Measurements from ENCODE around the gene SNAI3. TPM values are rescaled to one million over a fixed set of nuclear protein-coding genes. Genes with fewer than 3 reads are reported as not detected.

The SNAI3 gene
- total RNA-seq, 1 experiment from 2014 or later = 1.4 TPM

- no peak overlapping the region for H3K4me2 ChIP-seq (ENCODE audit: low read depth, low read length, poor library complexity, severe bottlenecking)
- H3K9me3 ChIP-seq (ENCODE audit: low read length) = no peaks in the 10 kb centered on the region
- H3K9ac ChIP-seq (ENCODE audit: low read length) = no peak overlapping the region
- peaks cover 30% of the 10 kb centered on the region for H3K4me1 ChIP-seq (ENCODE audit: low read length)
- no peak overlapping the region for H2AFZ ChIP-seq (ENCODE audit: low read length)
- no peaks in the 10 kb centered on the region for H3K36me3 ChIP-seq (ENCODE audit: insufficient read depth, low read length)
- no peaks in the 10 kb centered on the region for H3K79me2 ChIP-seq (ENCODE audit: low read length)
- H4K20me1 ChIP-seq (ENCODE audit: insufficient read depth, low read depth, low read length) = no peaks in the 10 kb centered on the region
- no peaks in the 10 kb centered on the region for H3K9me2 ChIP-seq (replicated peaks; ENCODE audit: insufficient read depth, low read length)
- no peak for DNase-seq
- H3K27me3 ChIP-seq (ENCODE audit: low read length) = no peaks in the 10 kb centered on the region
- no peak overlapping the region for H3K27ac ChIP-seq (ENCODE audit: low read length)
- no peak overlapping the region for H3K4me3 ChIP-seq (ENCODE audit: low read length)
These were observed 908 bp upstream of the SNAI3 start for GRCh38 chr16:88687254-88687576.

DNA sequence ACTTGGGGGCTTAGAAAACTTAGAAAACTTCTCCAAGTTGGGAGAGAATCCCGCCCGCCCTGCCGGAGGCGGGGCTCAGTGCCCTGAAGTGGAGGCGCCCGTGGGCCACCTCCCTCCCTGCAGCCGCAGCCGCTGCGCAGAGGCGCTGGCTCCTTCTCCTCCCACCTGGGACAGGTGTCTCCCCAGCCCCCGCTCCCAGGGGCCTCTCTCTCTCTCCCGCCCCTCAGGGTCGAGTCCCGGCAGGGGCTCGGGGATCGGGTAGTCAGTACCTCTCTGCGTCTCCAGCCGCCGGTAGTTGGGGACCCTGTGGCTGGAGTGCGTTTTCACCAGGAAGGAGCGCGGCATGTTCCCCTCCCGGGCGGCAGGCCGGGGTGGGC, 257 bp downstream of the SNAI3 start:
- Histone ChIP-seq H3K9ac (ENCODE audit: low read length) (peak overlapping the region; percentile 67), H3K79me2 (ENCODE audit: low read length) (no peaks in the 10 kb centered on the region), H3K4me1 (ENCODE audit: low read length) (peaks cover 42% of the 10 kb centered on the region), H2AFZ (ENCODE audit: low read length) (no peak overlapping the region), H3K4me3 (ENCODE audit: low read length) (peak overlapping the region; percentile 78), H3K4me2 (ENCODE audit: low read depth, low read length, poor library complexity, severe bottlenecking) (peak overlapping the region; percentile 98), H3K36me3 (ENCODE audit: insufficient read depth, low read length) (no peaks in the 10 kb centered on the region), H3K27me3 (ENCODE audit: low read length) (no peaks in the 10 kb centered on the region), H3K27ac (ENCODE audit: low read length) (no peak overlapping the region), H3K9me2 (replicated peaks; ENCODE audit: insufficient read depth, low read length) (no peaks in the 10 kb centered on the region), H3K9me3 (ENCODE audit: low read length) (no peaks in the 10 kb centered on the region), H4K20me1 (ENCODE audit: insufficient read depth, low read depth, low read length) (no peaks in the 10 kb centered on the region)
- no peak for DNase-seq

GRCh38 chr16:88685156-88686061, 898 bp downstream of the SNAI3 start:
- no peak overlapping the region for H2AFZ ChIP-seq (ENCODE audit: low read length)
- H3K4me1 ChIP-seq (ENCODE audit: low read length) = peaks cover 47% of the 10 kb centered on the region
- H3K9me3 ChIP-seq (ENCODE audit: low read length) = no peaks in the 10 kb centered on the region
- H3K4me3 ChIP-seq (ENCODE audit: low read length) = peak overlapping the region; percentile 78
- no peaks in the 10 kb centered on the region for H3K9me2 ChIP-seq (replicated peaks; ENCODE audit: insufficient read depth, low read length)
- H4K20me1 ChIP-seq (ENCODE audit: insufficient read depth, low read depth, low read length) = no peaks in the 10 kb centered on the region
- H3K79me2 ChIP-seq (ENCODE audit: low read length) = no peaks in the 10 kb centered on the region
- H3K27me3 ChIP-seq (ENCODE audit: low read length) = no peaks in the 10 kb centered on the region
- H3K4me2 ChIP-seq (ENCODE audit: low read depth, low read length, poor library complexity, severe bottlenecking) = peak overlapping the region; percentile 98
- DNase-seq = peak; percentile 79
- H3K27ac ChIP-seq (ENCODE audit: low read length) = no peak overlapping the region
- no peaks in the 10 kb centered on the region for H3K36me3 ChIP-seq (ENCODE audit: insufficient read depth, low read length)
- peak overlapping the region; percentile 67 for H3K9ac ChIP-seq (ENCODE audit: low read length)

GRCh38 chr16:88684569-88685155, 1.6 kb downstream of the SNAI3 start:
- peaks cover 47% of the 10 kb centered on the region for H3K4me1 ChIP-seq (ENCODE audit: low read length)
- H3K4me2 ChIP-seq (ENCODE audit: low read depth, low read length, poor library complexity, severe bottlenecking) = peak overlapping the region; percentile 98
- no peaks in the 10 kb centered on the region for H4K20me1 ChIP-seq (ENCODE audit: insufficient read depth, low read depth, low read length)
- H3K79me2 ChIP-seq (ENCODE audit: low read length) = no peaks in the 10 kb centered on the region
- H3K9ac ChIP-seq (ENCODE audit: low read length) = peak overlapping the region; percentile 10
- no peak overlapping the region for H2AFZ ChIP-seq (ENCODE audit: low read length)
- no peaks in the 10 kb centered on the region for H3K27me3 ChIP-seq (ENCODE audit: low read length)
- DNase-seq = peak; percentile 52
- H3K4me3 ChIP-seq (ENCODE audit: low read length) = no peak overlapping the region
- H3K27ac ChIP-seq (ENCODE audit: low read length) = no peak overlapping the region
- H3K9me2 ChIP-seq (replicated peaks; ENCODE audit: insufficient read depth, low read length) = no peaks in the 10 kb centered on the region
- no peaks in the 10 kb centered on the region for H3K36me3 ChIP-seq (ENCODE audit: insufficient read depth, low read length)
- no peaks in the 10 kb centered on the region for H3K9me3 ChIP-seq (ENCODE audit: low read length)

DNA sequence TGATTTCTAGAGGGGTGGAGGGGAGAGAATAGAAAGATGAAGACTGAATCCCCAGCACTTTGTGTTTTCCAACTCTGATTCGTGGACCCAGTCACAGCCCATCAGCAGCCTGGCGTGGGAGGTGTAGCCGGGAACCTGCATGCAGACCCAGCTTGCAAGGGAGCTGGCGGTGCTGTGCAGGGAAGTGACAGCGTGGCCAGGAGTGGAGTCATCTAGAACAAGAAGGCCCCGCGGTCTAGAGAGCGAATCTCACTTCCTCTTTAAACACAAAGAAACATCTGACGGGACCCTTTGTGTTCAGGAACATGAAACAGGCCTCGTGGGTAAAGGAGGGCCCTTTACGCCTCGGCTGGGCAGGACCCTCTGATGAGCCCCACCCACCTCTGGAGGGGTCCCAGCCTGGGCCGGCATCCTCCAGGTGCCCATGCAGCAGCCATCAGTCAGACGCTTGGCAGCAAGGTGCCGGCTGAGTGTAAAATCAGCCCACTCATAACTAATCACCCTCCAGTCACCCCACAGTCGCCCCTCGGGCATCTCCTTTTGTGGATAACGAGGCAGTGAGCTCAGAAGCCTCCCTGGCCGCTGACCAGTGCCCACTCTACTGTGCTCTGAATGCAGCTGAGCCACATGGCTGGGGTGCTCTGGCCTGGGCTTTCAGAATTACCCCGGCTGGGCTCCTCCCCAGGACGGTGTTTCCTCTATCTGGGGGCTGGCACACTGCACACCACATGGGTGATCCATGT, 4.4 kb downstream of the SNAI3 start:
- H3K79me2 ChIP-seq (ENCODE audit: low read length) = no peaks in the 10 kb centered on the region
- H3K9me2 ChIP-seq (replicated peaks; ENCODE audit: insufficient read depth, low read length) = no peaks in the 10 kb centered on the region
- H3K4me3 ChIP-seq (ENCODE audit: low read length) = peak overlapping the region; percentile 50; the same call in 1 of the 2 replicates
- H3K27ac ChIP-seq (ENCODE audit: low read length) = peak overlapping the region; percentile 78
- DNase-seq = peak; percentile 94
- H3K9ac ChIP-seq (ENCODE audit: low read length) = peak overlapping the region; percentile 64
- H2AFZ ChIP-seq (ENCODE audit: low read length) = peak overlapping the region; percentile 76
- H3K36me3 ChIP-seq (ENCODE audit: insufficient read depth, low read length) = no peaks in the 10 kb centered on the region
- no peaks in the 10 kb centered on the region for H3K9me3 ChIP-seq (ENCODE audit: low read length)
- peaks cover 46% of the 10 kb centered on the region for H3K4me1 ChIP-seq (ENCODE audit: low read length)
- H3K27me3 ChIP-seq (ENCODE audit: low read length) = no peaks in the 10 kb centered on the region
- H4K20me1 ChIP-seq (ENCODE audit: insufficient read depth, low read depth, low read length) = no peaks in the 10 kb centered on the region
- peak overlapping the region; percentile 66 for H3K4me2 ChIP-seq (ENCODE audit: low read depth, low read length, poor library complexity, severe bottlenecking)

- peak overlapping the region; percentile 64 for H3K9ac ChIP-seq (ENCODE audit: low read length)
- H3K9me3 ChIP-seq (ENCODE audit: low read length) = no peaks in the 10 kb centered on the region
- H3K4me3 ChIP-seq (ENCODE audit: low read length) = peak overlapping the region; percentile 50; the same call in 1 of the 2 replicates
- H3K9me2 ChIP-seq (replicated peaks; ENCODE audit: insufficient read depth, low read length) = no peaks in the 10 kb centered on the region
- H4K20me1 ChIP-seq (ENCODE audit: insufficient read depth, low read depth, low read length) = no peaks in the 10 kb centered on the region
- no peaks in the 10 kb centered on the region for H3K36me3 ChIP-seq (ENCODE audit: insufficient read depth, low read length)
- H3K27me3 ChIP-seq (ENCODE audit: low read length) = no peaks in the 10 kb centered on the region
- H3K27ac ChIP-seq (ENCODE audit: low read length) = peak overlapping the region; percentile 78
- H2AFZ ChIP-seq (ENCODE audit: low read length) = peak overlapping the region; percentile 69; the same call in 1 of the 2 replicates
- H3K79me2 ChIP-seq (ENCODE audit: low read length) = no peaks in the 10 kb centered on the region
- peaks cover 41% of the 10 kb centered on the region for H3K4me1 ChIP-seq (ENCODE audit: low read length)
- peak; percentile 87 for DNase-seq
- peak overlapping the region; percentile 66 for H3K4me2 ChIP-seq (ENCODE audit: low read depth, low read length, poor library complexity, severe bottlenecking)
These were observed 5.1 kb downstream of the SNAI3 start for GRCh38 chr16:88681084-88681680.

DNA sequence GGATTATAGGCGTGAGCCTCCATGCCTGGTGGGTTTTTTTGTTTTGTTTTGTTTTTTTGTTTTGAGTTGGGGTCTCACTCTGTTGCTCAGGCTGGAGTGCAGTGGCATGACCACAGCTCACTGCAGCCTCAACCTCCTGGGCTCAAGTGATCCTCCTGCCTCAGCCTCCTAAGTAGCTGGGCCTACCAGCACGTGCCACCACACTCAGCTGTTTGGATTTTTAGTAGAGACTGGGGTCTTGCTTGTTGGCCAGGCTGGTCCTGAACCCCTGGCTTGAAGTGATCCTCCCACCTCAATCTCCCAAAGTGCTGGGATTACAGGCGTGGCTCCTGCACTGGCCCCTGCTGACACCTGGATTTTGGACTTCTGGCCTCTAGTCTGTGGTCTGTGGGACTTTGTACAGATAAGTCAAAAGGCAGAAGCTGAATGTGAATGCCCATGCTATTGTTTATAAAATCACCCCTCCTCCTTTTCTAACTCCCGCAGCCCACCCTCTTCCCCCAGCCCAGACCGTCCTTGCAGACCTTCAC, 5.7 kb downstream of the SNAI3 start:
- H3K27me3 ChIP-seq (ENCODE audit: low read length) = no peaks in the 10 kb centered on the region
- H3K9ac ChIP-seq (ENCODE audit: low read length) = peak overlapping the region; percentile 64; the same call in 1 of the 2 replicates
- H3K36me3 ChIP-seq (ENCODE audit: insufficient read depth, low read length) = no peaks in the 10 kb centered on the region
- H3K79me2 ChIP-seq (ENCODE audit: low read length) = no peaks in the 10 kb centered on the region
- no peak overlapping the region; the same call in 1 of the 2 replicates for H3K4me3 ChIP-seq (ENCODE audit: low read length)
- DNase-seq = no peak
- no peak overlapping the region for H2AFZ ChIP-seq (ENCODE audit: low read length)
- H3K27ac ChIP-seq (ENCODE audit: low read length) = no peak overlapping the region
- H3K4me2 ChIP-seq (ENCODE audit: low read depth, low read length, poor library complexity, severe bottlenecking) = peak overlapping the region; percentile 66
- no peaks in the 10 kb centered on the region for H3K9me2 ChIP-seq (replicated peaks; ENCODE audit: insufficient read depth, low read length)
- H4K20me1 ChIP-seq (ENCODE audit: insufficient read depth, low read depth, low read length) = no peaks in the 10 kb centered on the region
- H3K9me3 ChIP-seq (ENCODE audit: low read length) = no peaks in the 10 kb centered on the region
- peaks cover 36% of the 10 kb centered on the region for H3K4me1 ChIP-seq (ENCODE audit: low read length)

All from Karpas-422 (cell line).